NT2/D1 (cell line): ENCODE results near the gene RHNO1.

ENCODE experiments used
- YY1 ChIP-seq: IDR thresholded peaks from 2 replicates; pipeline ENCODE4 v1.6.1; 2011; ENCODE audit not compliant: insufficient read length, insufficient read depth
- ZNF274 ChIP-seq: IDR thresholded peaks from 2 replicates; pipeline ENCODE4 v1.6.1; 2011; ENCODE audit warnings: mild to moderate bottlenecking, low read depth, low read length

DNA sequence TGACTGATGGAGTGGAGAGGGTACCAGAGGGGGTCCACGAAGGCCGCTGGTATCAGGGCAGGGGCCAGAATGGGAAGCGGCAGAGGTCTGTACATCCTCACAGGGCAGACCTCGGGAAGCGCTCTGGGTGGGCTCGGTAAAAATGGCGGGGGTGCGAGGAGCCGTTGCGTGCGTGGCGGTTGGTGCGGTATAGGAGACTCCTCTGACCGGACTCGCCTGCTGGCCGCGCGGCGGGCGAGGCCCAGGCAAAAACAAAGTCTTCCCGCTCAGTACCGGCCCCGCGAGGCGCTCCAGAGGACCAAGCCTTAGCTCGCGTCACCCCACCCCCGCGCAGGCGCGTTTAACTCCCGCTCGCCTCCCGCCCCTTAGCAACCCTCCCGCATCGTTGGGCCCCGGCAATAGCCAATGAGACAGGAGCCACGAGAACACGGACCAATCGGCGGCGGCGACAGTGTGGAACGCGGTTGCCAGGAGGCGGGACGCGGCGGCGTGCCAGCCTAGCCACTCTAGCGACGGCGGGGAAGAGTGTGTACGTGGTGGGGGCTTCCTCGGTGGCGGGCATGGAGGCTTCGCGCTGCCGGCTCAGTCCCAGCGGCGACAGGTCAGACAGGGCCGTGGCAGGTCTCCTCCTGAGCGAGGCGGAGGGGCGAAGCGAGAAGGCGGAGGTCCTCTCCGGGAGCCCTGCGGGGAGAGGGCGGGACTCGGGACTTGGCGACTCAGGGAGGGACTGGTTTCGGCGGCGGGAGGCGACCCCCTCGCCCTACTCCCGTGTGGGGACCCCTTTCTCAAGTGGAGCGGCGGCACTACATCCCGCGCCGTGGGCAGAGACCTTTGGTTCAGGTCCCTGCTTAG lies 13.6 kb downstream of the RHNO1 start, which contains the start of gene TULP3:
- TF ChIP-seq ZNF274: no peak
- no peak for TF ChIP-seq YY1
